SK-N-SH (cell line): ENCODE results near the gene TFF1. TPM values are rescaled to one million over a fixed set of nuclear protein-coding genes. Genes with fewer than 3 reads are reported as not detected.

Experiments used
- CTCF ChIA-PET: fragments of 300-600, 350-600 bp; formaldehyde crosslinking; extraction: SDS; loops from one replicate; lab custom pipeline; 2021; lab: Yijun Ruan, JAX
- POLR2A ChIA-PET: fragments of 350-600 bp; sonication (Branson Sonifier 250); formaldehyde crosslinking; extraction: SDS; loops from one replicate; lab custom pipeline; 2020; ENCODE audit warnings: antibody characterized with exemption, inconsistent platforms; lab: Yijun Ruan, JAX
- DNase-seq: peaks from one replicate; pipeline ENCODE4 v3.0.0; 2012
- H2AFZ ChIP-seq: fragments of 200-600 bp; sonication (generic); 2 replicates; pipeline ENCODE4 v1.8.1; 2016; ENCODE audit warnings: antibody characterized with exemption, mild to moderate bottlenecking, low read depth
- H3F3A ChIP-seq: fragments of 200-600 bp; sonication (generic); replicated peaks from 2 replicates; pipeline ENCODE3; 2016; ENCODE audit warnings: antibody characterized with exemption, mild to moderate bottlenecking; ENCODE audit not compliant: insufficient read depth
- H3K27ac ChIP-seq, 2 experiments: fragments of 200-500 bp in 1 of 2; fragments of 200-600 bp in 1 of 2; sonication (Bioruptor generic) in 1 of 2; sonication (generic), shearing (Covaris generic) in 1 of 2; 2 replicates each; pipeline versions ENCODE4 v1.5.1 to v1.6.1; 2014 to 2016; ENCODE audit warnings: low read depth in 2 of 2, inconsistent platforms in 1 of 2, low read length in 1 of 2, mild to moderate bottlenecking in 1 of 2, mixed read lengths in 1 of 2
- H3K27me3 ChIP-seq: fragments of 200-600 bp; sonication (generic), shearing (Covaris generic); 2 replicates; pipeline ENCODE4 v1.6.1; 2016; ENCODE audit warnings: mixed run types; ENCODE audit not compliant: insufficient read depth
- H3K36me3 ChIP-seq, 2 experiments: fragments of 200-500 bp in 1 of 2; fragments of 200-600 bp in 1 of 2; sonication (Bioruptor generic) in 1 of 2; sonication (generic) in 1 of 2; replicated peaks in 1 of 2; 2 replicates each; pipeline versions ENCODE3 to v1.5.1; 2014 to 2016; ENCODE audit warnings: low read length in 1 of 2, mild to moderate bottlenecking in 1 of 2; ENCODE audit not compliant: insufficient read depth in 2 of 2, control insufficient read depth in 1 of 2
- H3K4me1 ChIP-seq, 2 experiments: fragments of 200-500 bp in 1 of 2; fragments of 200-600 bp in 1 of 2; sonication (Bioruptor generic) in 1 of 2; sonication (generic), shearing (Covaris generic) in 1 of 2; 2 replicates each; pipeline versions ENCODE4 v1.5.1 to v1.6.1; 2014 to 2016; ENCODE audit warnings: low read depth in 1 of 2, low read length in 1 of 2, mixed run types in 1 of 2; ENCODE audit not compliant: insufficient read depth in 2 of 2, control insufficient read depth in 1 of 2
- H3K4me2 ChIP-seq: fragments of 200-600 bp; sonication (generic), shearing (Covaris generic); 2 replicates; pipeline ENCODE4 v1.6.1; 2017; ENCODE audit warnings: mixed run types
- H3K4me3 ChIP-seq, 2 experiments: fragments of 200-500 bp in 1 of 2; fragments of 200-600 bp in 1 of 2; sonication (Bioruptor generic) in 1 of 2; sonication (generic), shearing (Covaris generic) in 1 of 2; 2 replicates each; pipeline versions ENCODE4 v1.5.1 to v1.8.1; 2014 to 2016; ENCODE audit warnings: low read depth in 2 of 2, inconsistent platforms in 1 of 2, low read length in 1 of 2, mild to moderate bottlenecking in 1 of 2, mixed read lengths in 1 of 2, moderate library complexity in 1 of 2
- H3K79me2 ChIP-seq: fragments of 200-600 bp; sonication (generic); 2 replicates; pipeline ENCODE4 v1.8.1; 2017; ENCODE audit warnings: mild to moderate bottlenecking; ENCODE audit not compliant: insufficient read depth
- H3K9ac ChIP-seq: fragments of 200-600 bp; sonication (generic); 2 replicates; pipeline ENCODE4 v1.6.1; 2017; ENCODE audit warnings: mixed run types
- H3K9me2 ChIP-seq: fragments of 200-600 bp; sonication (generic); 2 replicates; pipeline ENCODE4 v1.6.1; 2017; ENCODE audit warnings: mixed run types
- H3K9me3 ChIP-seq: fragments of 200-600 bp; sonication (generic); 2 replicates; pipeline ENCODE4 v1.6.1; 2017; ENCODE audit warnings: mixed run types, mild to moderate bottlenecking, moderate library complexity
- H4K20me1 ChIP-seq: fragments of 200-600 bp; sonication (generic); 2 replicates; pipeline ENCODE4 v1.6.1; 2017; ENCODE audit warnings: mild to moderate bottlenecking, mixed run types; ENCODE audit not compliant: insufficient read depth
- CHD2 ChIP-seq: fragments of 150-350 bp; IDR thresholded peaks from 2 replicates; pipeline ENCODE4 v1.6.1; 2018; ENCODE audit warnings: low read length; ENCODE audit not compliant: partially characterized antibody
- CTCF ChIP-seq: fragments of 200-600 bp; sonication (generic); IDR thresholded peaks from 2 replicates; pipeline ENCODE4 v1.6.1; 2017; ENCODE audit warnings: antibody characterized with exemption, mild to moderate bottlenecking, moderate library complexity
- ELF1 ChIP-seq: IDR thresholded peaks from 2 replicates; pipeline ENCODE4 v1.4.0; 2012
- EP300 ChIP-seq, 2 experiments: IDR thresholded peaks; 2 replicates each; pipeline versions ENCODE4 v1.4.0 to v1.6.1; 2012; ENCODE audit warnings: borderline replicate concordance in 1 of 2, low read depth in 1 of 2, low read length in 1 of 2
- FOXM1 ChIP-seq: IDR thresholded peaks from 2 replicates; pipeline ENCODE4 v1.4.0; 2012; ENCODE audit warnings: low read depth, mild to moderate bottlenecking
- GABPA ChIP-seq: IDR thresholded peaks from 2 replicates; pipeline ENCODE4 v1.4.0; 2012; ENCODE audit warnings: low read depth, mild to moderate bottlenecking
- JUND ChIP-seq: IDR thresholded peaks from 2 replicates; pipeline ENCODE4 v1.4.0; 2012
- MXI1 ChIP-seq: IDR thresholded peaks from 2 replicates; pipeline ENCODE4 v1.6.1; 2012; ENCODE audit warnings: mild to moderate bottlenecking, low read depth, low read length, improper control_type of control experiment
- NFIC ChIP-seq: IDR thresholded peaks from 2 replicates; pipeline ENCODE4 v1.4.0; 2012; ENCODE audit warnings: borderline replicate concordance
- RAD21 ChIP-seq: IDR thresholded peaks from 2 replicates; pipeline ENCODE4 v1.6.1; 2012; ENCODE audit warnings: mild to moderate bottlenecking, low read length
- RXRA ChIP-seq: IDR thresholded peaks from 2 replicates; pipeline ENCODE4 v1.4.0; 2012; ENCODE audit warnings: low read depth, mild to moderate bottlenecking, borderline replicate concordance
- SIN3A ChIP-seq: IDR thresholded peaks from 2 replicates; pipeline ENCODE4 v1.6.1; 2012; ENCODE audit warnings: low read depth, mild to moderate bottlenecking, low read length, moderate library complexity, borderline replicate concordance
- TAF1 ChIP-seq: IDR thresholded peaks from 2 replicates; pipeline ENCODE4 v1.6.1; 2012; ENCODE audit warnings: low read depth, mild to moderate bottlenecking, low read length, moderate library complexity, borderline replicate concordance
- TCF12 ChIP-seq: IDR thresholded peaks from 2 replicates; pipeline ENCODE4 v1.4.0; 2012
- WGBS: methylation state at CpG from one replicate; pipeline ENCODE4 v1.1.6; 2017; ENCODE audit warnings: low lambda C conversion rate; 5-methylcytosine and 5-hydroxymethylcytosine counted together
- polyA plus RNA-seq, 3 experiments: library from polyadenylated mRNA; depleted of rRNA; stranded (reverse); fragments of >200 nt; gene quantifications; 2 replicates each; pipeline ENCODE4 v1.2.3, GENCODE V29; 2012
- TF ChIP-seq, protein P1 (sequence below): IDR thresholded peaks from 2 replicates; pipeline ENCODE4 v1.4.0; 2012; ENCODE audit warnings: low read depth
- TF ChIP-seq, protein P2 (sequence below): IDR thresholded peaks from 2 replicates; pipeline ENCODE4 v1.4.0; 2012; ENCODE audit warnings: low read depth, borderline replicate concordance
- TF ChIP-seq, protein P3 (sequence below): IDR thresholded peaks from 2 replicates; pipeline ENCODE4 v1.6.1; 2012; ENCODE audit warnings: mild to moderate bottlenecking, low read depth, low read length, moderate library complexity

The TFF1 gene
- polyA plus RNA-seq, 1 of the 3 experiments (the other 2 are of a cell fraction): not detected

DNA sequence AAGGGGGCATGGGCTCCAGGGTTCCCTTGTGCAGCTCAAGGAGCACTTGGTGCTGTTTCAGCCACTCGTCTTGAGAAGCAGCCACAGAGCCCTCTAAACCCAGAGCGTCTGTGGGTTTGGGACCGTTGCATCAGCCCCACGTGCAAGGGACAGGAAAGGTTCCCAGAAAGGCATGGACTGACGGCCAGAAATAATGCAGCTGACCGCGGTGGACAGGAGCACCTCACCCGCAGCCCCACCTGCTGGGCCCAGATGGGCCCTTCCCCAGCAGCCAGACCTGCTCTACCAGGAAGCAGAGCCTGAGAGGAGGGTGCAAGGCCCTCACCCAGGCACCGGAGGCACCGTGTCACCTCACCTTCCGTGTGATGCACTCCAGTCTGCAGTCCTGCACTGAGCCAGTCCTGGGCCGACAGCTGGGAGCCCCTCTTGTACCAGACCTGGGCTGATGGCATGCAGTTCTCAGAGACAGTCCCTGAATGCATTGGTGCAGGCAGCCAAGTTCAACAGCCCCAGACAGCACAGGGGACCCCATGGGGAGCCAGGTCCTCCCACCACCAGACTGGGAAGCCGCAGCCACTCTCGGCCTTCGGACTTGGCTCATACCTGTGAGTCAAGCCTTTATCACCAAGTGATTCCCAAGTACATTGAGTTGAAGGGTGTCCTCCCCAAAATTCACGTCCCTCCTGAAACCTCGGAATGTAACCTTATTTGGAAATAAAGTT is 46.3 kb downstream of the TFF1 start (continued):
- TF ChIP-seq GABPA: no peak

DNA sequence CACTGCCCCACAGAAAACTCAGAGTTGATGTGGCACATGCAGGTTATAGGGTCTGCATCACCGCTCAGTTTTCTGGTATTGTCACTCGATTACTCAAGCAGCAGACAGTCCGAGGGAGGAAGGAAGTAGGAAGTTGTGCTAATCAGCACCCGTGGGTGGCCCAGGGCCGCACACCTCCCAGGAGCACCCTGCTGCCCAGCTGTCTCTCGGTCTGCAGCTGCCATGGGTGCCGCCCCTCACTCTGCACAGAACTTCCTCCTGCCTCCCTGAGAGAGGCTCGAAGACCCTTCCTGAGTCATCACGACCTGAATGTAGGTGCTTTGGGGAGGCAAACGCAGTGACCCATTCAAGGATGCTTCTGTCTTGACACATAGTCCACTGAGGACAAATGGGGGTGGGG is 47.0 kb downstream of the TFF1 start:
- POLR2A ChIA-PET: no interaction called here
- no peak overlapping the region for H2AFZ ChIP-seq
- no peak overlapping the region for H3K4me2 ChIP-seq
- 45% methylated on average over 4 of the region's 10 CpGs for WGBS
- DNase-seq: no peak
- H3K9me2 ChIP-seq: no peaks in the 10 kb centered on the region
- no peaks in the 10 kb centered on the region for H3K4me1 ChIP-seq
- H3K79me2 ChIP-seq: no peaks in the 10 kb centered on the region
- no peak overlapping the region for H3K4me3 ChIP-seq
- CTCF ChIA-PET: interaction anchor here (2.3 kb wide), 1 partner anchor 9 kb away, joined by 12 read pairs; no protein-coding TSS in a partner anchor
- TF ChIP-seq MXI1 (no peak), TAF1 (no peak), RAD21 (no peak), TCF12 (no peak), NFIC (no peak), JUND (no peak)
- TF ChIP-seq, protein P1, sequence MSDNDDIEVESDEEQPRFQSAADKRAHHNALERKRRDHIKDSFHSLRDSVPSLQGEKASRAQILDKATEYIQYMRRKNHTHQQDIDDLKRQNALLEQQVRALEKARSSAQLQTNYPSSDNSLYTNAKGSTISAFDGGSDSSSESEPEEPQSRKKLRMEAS: no peak
- no peak overlapping the region for H3K27ac ChIP-seq
- H3K36me3 ChIP-seq: no peaks in the 10 kb centered on the region
- no peak overlapping the region for H3K9ac ChIP-seq
- H4K20me1 ChIP-seq: no peaks in the 10 kb centered on the region
- H3F3A ChIP-seq: no peaks in the 10 kb centered on the region
- H3K27me3 ChIP-seq: no peaks in the 10 kb centered on the region
- H3K9me3 ChIP-seq: no peaks in the 10 kb centered on the region

GRCh38 chr21:42317826-42318746 is 48.2 kb downstream of the TFF1 start:
- H3K27me3 ChIP-seq: no peaks in the 10 kb centered on the region
- no peaks in the 10 kb centered on the region; a peak in 1 of 4 replicates for H3K4me1 ChIP-seq
- H3K79me2 ChIP-seq: no peaks in the 10 kb centered on the region
- no peak overlapping the region for H3K4me3 ChIP-seq
- H3F3A ChIP-seq: no peaks in the 10 kb centered on the region
- H2AFZ ChIP-seq: no peak overlapping the region
- POLR2A ChIA-PET: no interaction called here
- TF ChIP-seq RAD21: no peak
- no peak for TF ChIP-seq JUND
- no peak for TF ChIP-seq TAF1
- TF ChIP-seq GABPA: no peak
- TF ChIP-seq FOXM1: no peak
- no peak for TF ChIP-seq RXRA
- no peak for TF ChIP-seq SIN3A
- TF ChIP-seq CHD2: no peak
- no peak for TF ChIP-seq CTCF
- TF ChIP-seq, protein P2, sequence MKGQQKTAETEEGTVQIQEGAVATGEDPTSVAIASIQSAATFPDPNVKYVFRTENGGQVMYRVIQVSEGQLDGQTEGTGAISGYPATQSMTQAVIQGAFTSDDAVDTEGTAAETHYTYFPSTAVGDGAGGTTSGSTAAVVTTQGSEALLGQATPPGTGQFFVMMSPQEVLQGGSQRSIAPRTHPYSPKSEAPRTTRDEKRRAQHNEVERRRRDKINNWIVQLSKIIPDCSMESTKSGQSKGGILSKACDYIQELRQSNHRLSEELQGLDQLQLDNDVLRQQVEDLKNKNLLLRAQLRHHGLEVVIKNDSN: no peak
- TF ChIP-seq ELF1: no peak
- TF ChIP-seq EP300 (IDR thresholded peaks at IDR 0.05; ENCODE audit: borderline replicate concordance in 1 of 2, low read depth in 1 of 2, low read length in 1 of 2): no peak
- TF ChIP-seq NFIC: no peak
- TF ChIP-seq, protein P3, sequence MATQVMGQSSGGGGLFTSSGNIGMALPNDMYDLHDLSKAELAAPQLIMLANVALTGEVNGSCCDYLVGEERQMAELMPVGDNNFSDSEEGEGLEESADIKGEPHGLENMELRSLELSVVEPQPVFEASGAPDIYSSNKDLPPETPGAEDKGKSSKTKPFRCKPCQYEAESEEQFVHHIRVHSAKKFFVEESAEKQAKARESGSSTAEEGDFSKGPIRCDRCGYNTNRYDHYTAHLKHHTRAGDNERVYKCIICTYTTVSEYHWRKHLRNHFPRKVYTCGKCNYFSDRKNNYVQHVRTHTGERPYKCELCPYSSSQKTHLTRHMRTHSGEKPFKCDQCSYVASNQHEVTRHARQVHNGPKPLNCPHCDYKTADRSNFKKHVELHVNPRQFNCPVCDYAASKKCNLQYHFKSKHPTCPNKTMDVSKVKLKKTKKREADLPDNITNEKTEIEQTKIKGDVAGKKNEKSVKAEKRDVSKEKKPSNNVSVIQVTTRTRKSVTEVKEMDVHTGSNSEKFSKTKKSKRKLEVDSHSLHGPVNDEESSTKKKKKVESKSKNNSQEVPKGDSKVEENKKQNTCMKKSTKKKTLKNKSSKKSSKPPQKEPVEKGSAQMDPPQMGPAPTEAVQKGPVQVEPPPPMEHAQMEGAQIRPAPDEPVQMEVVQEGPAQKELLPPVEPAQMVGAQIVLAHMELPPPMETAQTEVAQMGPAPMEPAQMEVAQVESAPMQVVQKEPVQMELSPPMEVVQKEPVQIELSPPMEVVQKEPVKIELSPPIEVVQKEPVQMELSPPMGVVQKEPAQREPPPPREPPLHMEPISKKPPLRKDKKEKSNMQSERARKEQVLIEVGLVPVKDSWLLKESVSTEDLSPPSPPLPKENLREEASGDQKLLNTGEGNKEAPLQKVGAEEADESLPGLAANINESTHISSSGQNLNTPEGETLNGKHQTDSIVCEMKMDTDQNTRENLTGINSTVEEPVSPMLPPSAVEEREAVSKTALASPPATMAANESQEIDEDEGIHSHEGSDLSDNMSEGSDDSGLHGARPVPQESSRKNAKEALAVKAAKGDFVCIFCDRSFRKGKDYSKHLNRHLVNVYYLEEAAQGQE: no peak
- no peaks in the 10 kb centered on the region for H4K20me1 ChIP-seq
- no peaks in the 10 kb centered on the region for H3K9me3 ChIP-seq
- H3K36me3 ChIP-seq: no peaks in the 10 kb centered on the region
- no peaks in the 10 kb centered on the region for H3K9me2 ChIP-seq
- H3K4me2 ChIP-seq: no peak overlapping the region
- H3K27ac ChIP-seq: no peak overlapping the region
- 47% methylated on average over 7 of the region's 20 CpGs for WGBS
- CTCF ChIA-PET: interaction anchor here (2.3 kb wide), 1 partner anchor 8 kb away, joined by 12 read pairs; no protein-coding TSS in a partner anchor
- no peak overlapping the region for H3K9ac ChIP-seq
- DNase-seq: no peak
